Mucosa of rectum (tissue), 2 donors: ENCODE data around the gene PROM1.

Experiments
- H3K27ac ChIP-seq, 2 donors: one replicate each; pipeline ENCODE4 v1.7.0; 2013; ENCODE audit warnings: inconsistent platforms in 2 of 2, low read depth in 2 of 2, low read length in 2 of 2
- H3K27me3 ChIP-seq, 2 donors: one replicate each; pipeline ENCODE4 v1.7.0; 2013; ENCODE audit warnings: low read length in 2 of 2; ENCODE audit not compliant: control insufficient read depth in 2 of 2, insufficient read depth in 2 of 2
- H3K36me3 ChIP-seq, 2 donors: one replicate each; pipeline ENCODE4 v1.7.0; 2013; ENCODE audit warnings: low read length in 2 of 2; ENCODE audit not compliant: control insufficient read depth in 2 of 2, insufficient read depth in 2 of 2
- H3K4me1 ChIP-seq, 2 donors: one replicate each; pipeline ENCODE4 v1.7.0; 2013; ENCODE audit warnings: low read length in 2 of 2, mild to moderate bottlenecking in 1 of 2; ENCODE audit not compliant: control insufficient read depth in 2 of 2, insufficient read depth in 2 of 2
- H3K4me3 ChIP-seq, 2 donors: one replicate each; pipeline ENCODE4 v1.7.0; 2013; ENCODE audit warnings: low read length in 2 of 2
- H3K9ac ChIP-seq, 2 donors: one replicate each; pipeline ENCODE4 v1.7.0; 2013; ENCODE audit warnings: low read length in 2 of 2, low read depth in 1 of 2, mild to moderate bottlenecking in 1 of 2
- H3K9me3 ChIP-seq, 2 donors: one replicate each; pipeline ENCODE4 v1.7.0; 2013; ENCODE audit warnings: low read length in 2 of 2; ENCODE audit not compliant: control insufficient read depth in 2 of 2
- donor health status: healthy.
- donor health status: Normal muscosa, but diverticular disease.

Gene PROM1

GRCh38 chr4:15942283-15942682 lies 141.5 kb downstream of the PROM1 start:
- Histone ChIP-seq H3K36me3 (no peaks in the 10 kb centered on the region), H3K4me3 (no peak overlapping the region), H3K27ac (no peak overlapping the region), H3K4me1 (peaks cover 7 to 14% of the 10 kb centered on the region in 2 donors), H3K9ac (no peak overlapping the region), H3K27me3 (no peaks in the 10 kb centered on the region), H3K9me3 (no peaks in the 10 kb centered on the region)

DNA sequence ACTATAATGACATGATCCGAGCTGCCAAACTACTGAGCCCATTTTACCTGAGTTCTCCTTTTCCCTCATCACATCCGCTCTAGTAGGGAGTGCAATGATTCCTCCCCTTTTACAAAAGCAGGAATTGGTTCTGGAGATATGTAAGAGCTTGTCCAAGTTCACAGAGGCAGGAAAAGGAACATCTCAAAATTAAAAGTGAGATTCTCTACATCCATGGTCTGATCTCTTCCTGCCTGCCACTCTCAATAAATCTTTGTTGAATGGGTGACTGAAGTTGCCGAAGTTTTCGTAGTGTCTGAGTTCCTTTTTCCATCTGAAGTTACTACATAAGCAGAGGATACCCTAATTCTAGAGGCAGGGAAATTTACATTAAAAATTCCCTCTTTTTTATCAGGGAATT lies 145.2 kb downstream of the PROM1 start, which contains the start of gene FGFBP1:
FGFBP1 (minus strand) TSS at position 101 of the 400 bp plus-strand sequence. CDS start 2,108 bp downstream, outside the sequence.
- Histone ChIP-seq H3K9ac (peak within 1 kb of the TSS in 1 of 2 donors; percentile 58), H3K9me3 (no peaks in the 10 kb centered on the region), H3K4me1 (peaks cover 8 to 26% of the 10 kb centered on the region in 2 donors), H3K27ac (peak within 1 kb of the TSS; percentile 77 to 78), H3K4me3 (peak within 1 kb of the TSS; percentile 11 to 22), H3K27me3 (no peaks in the 10 kb centered on the region), H3K36me3 (no peaks in the 10 kb centered on the region)

GRCh38 chr4:15938182-15938581 lies 145.6 kb downstream of the PROM1 start:
- no peaks in the 10 kb centered on the region for H3K27me3 ChIP-seq
- peaks cover 8 to 26% of the 10 kb centered on the region in 2 donors for H3K4me1 ChIP-seq
- no peaks in the 10 kb centered on the region for H3K9me3 ChIP-seq
- peak overlapping the region in 1 of 2 donors; percentile 58 for H3K9ac ChIP-seq
- H3K36me3 ChIP-seq, result no peaks in the 10 kb centered on the region
- peak overlapping the region in 1 of 2 donors; percentile 22 for H3K4me3 ChIP-seq
- peak overlapping the region; percentile 77 to 78 for H3K27ac ChIP-seq

DNA sequence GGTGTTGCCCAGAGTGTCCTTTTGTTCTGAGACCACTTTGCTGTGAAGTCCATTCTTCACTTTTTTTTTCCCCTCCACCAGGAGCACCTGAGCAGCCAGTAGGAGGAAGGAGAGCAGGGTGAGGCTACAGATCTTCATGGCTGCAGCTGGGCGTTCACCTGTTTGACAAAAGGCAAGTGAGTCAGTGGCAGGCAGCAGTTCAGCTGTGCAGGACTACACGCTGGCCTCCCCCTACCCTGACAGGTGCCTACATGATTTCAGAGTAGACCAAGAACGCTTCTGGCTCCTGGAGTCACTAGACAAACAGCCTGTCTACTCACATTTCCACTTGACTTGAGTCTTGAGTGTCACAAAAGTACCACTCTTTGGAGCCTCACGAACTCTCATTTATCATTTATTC lies 147.3 kb downstream of the PROM1 start:
- Histone ChIP-seq H3K9me3 (no peaks in the 10 kb centered on the region), H3K27ac (peak overlapping the region in 1 of 2 donors; percentile 6), H3K9ac (peak overlapping the region in 1 of 2 donors; percentile 29), H3K36me3 (no peaks in the 10 kb centered on the region), H3K27me3 (no peaks in the 10 kb centered on the region), H3K4me1 (peaks cover 8 to 26% of the 10 kb centered on the region in 2 donors), H3K4me3 (peak overlapping the region in 1 of 2 donors; percentile 19)

DNA sequence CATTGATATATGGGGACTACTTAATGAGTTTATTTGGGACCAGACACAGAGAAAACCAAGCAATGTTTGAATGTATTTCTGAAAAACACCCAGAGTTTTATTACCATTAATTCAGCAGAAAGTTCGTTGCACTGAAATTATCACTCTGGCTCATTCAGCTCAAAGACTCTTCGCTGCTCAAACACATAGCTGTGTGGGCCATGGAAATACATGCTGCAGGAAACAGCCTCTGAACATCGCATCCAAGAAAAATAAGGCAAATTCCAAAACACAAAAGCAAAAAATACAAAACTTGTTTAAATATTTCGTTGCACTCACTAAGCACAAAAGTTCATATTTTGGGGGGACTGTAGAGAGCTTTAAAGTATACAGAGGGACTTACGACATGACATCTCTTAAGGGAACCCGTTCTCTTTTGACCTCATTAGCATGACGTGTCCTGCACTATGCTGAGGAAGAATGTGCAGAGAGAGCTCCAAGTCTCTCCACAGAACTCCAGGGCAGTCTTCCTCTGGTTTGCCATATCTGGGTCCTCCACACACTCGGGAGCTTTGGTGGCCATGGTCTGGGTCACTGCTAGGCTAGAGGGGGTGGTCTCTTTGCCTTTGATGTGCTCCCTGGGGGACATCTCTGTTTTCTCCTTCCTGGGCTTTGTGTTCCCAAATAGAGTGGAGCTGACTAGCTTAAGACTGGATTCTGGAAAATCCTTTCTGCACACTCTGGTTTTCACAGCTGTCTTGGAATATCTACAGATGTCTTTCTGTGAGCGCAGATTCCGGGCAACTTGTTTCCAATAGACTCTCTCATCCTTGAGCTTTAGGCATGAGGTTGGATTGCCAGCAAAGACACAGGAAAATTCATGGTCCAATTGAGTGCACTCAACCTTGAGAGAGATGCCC lies 148.1 kb downstream of the PROM1 start:
- no peak overlapping the region for H3K27ac ChIP-seq
- H3K4me3 ChIP-seq, result no peak overlapping the region
- no peaks in the 10 kb centered on the region for H3K9me3 ChIP-seq
- no peaks in the 10 kb centered on the region for H3K27me3 ChIP-seq
- no peaks in the 10 kb centered on the region for H3K36me3 ChIP-seq
- peaks cover 8 to 26% of the 10 kb centered on the region in 2 donors for H3K4me1 ChIP-seq
- no peak overlapping the region for H3K9ac ChIP-seq

DNA sequence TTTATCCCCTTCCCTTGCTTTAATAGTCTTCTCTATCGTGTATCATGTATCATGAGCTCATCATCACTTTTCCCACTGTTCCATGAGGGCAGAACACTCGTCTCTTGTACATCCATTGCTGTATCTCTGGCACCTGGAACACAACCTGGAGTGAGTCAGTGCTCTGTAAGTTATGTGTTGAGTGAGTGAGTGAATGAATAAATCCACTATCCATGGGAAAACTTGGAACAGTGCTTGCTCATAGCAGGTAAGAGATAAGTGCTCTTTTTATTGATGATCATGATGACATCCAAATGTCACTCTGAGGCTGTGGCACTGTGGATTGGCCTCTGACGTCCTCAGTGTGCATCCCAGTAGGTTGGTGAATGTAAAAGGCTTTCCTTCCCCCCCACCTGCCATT lies 149.6 kb downstream of the PROM1 start:
- no peaks in the 10 kb centered on the region for H3K9me3 ChIP-seq
- no peak overlapping the region for H3K4me3 ChIP-seq
- H3K9ac ChIP-seq, result no peak overlapping the region
- H3K27ac ChIP-seq, result no peak overlapping the region
- H3K36me3 ChIP-seq, result no peaks in the 10 kb centered on the region
- H3K27me3 ChIP-seq, result no peaks in the 10 kb centered on the region
- H3K4me1 ChIP-seq, result peaks cover 8 to 26% of the 10 kb centered on the region in 2 donors

DNA sequence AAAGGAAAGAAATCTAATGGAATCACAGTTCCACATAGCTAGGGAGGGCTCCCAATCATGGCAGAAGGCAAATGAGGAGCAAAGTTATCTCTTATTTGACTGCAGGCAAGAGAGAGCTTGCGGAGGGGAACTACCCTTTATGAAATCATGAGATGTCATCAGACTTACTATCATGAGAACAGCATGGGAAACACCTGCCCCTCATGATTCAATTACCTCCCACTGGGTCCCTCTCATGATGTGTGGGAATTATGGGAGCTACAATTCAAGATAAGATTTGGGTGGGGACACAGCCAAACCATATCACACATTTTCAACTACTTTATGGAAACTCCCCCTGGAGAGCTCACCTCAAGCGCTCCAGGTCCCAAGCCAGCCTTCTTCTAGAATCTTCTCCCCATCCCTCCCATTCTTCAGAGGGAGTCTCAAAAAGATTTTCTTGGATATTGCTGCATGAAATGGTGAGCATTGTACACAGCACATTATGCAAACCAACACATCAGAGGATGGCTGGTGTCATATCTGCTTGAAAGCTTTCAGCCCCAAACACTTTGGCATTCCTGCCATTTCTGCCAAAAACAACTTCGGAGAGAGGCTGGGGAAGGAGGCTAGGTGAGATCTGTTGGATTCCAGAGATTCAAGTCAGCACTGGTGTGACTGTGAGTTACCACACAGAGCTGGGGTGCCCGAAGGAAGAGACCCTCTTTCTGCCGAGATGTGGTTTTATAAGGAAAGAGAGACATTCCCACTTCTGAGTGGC lies 152.2 kb downstream of the PROM1 start:
- H3K36me3 ChIP-seq, result no peaks in the 10 kb centered on the region
- no peaks in the 10 kb centered on the region for H3K9me3 ChIP-seq
- no peak overlapping the region for H3K4me3 ChIP-seq
- H3K4me1 ChIP-seq, result peaks cover 0 to 9% of the 10 kb centered on the region in 2 donors
- H3K27ac ChIP-seq, result no peak overlapping the region
- H3K27me3 ChIP-seq, result no peaks in the 10 kb centered on the region
- H3K9ac ChIP-seq, result no peak overlapping the region

DNA sequence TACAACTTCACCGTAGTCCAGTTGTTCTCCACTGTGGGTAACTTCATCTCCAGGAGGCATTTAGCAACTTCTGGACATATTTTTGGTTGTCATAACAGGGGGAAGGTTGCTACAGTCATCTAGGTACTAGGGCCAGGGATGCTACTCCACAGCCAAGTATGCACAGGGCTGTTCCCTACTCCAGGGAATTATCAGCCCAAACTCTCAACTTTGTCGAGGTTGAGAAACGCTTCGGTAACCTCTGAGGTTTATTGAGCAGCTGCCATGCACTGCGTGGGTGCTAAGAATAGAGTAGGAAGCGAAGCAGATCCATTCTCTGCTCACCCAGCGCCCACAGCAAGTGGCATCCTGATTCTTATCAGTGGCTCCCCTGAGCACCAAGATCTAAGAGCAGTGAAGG lies 153.5 kb downstream of the PROM1 start:
- Histone ChIP-seq H3K4me3 (no peak overlapping the region), H3K9ac (no peak overlapping the region), H3K9me3 (no peaks in the 10 kb centered on the region), H3K27me3 (no peaks in the 10 kb centered on the region), H3K36me3 (no peaks in the 10 kb centered on the region), H3K27ac (no peak overlapping the region), H3K4me1 (no peaks in the 10 kb centered on the region)

- Histone ChIP-seq H3K9ac (no peak overlapping the region), H3K27ac (no peak overlapping the region), H3K36me3 (no peaks in the 10 kb centered on the region), H3K27me3 (no peaks in the 10 kb centered on the region), H3K4me3 (no peak overlapping the region), H3K9me3 (no peaks in the 10 kb centered on the region), H3K4me1 (no peaks in the 10 kb centered on the region)
These were observed 154.3 kb downstream of the PROM1 start for GRCh38 chr4:15929540-15929939.

GRCh38 chr4:15928883-15929282 lies 154.9 kb downstream of the PROM1 start:
- no peaks in the 10 kb centered on the region for H3K4me1 ChIP-seq
- H3K9ac ChIP-seq, result no peak overlapping the region
- no peaks in the 10 kb centered on the region for H3K27me3 ChIP-seq
- H3K27ac ChIP-seq, result no peak overlapping the region
- H3K4me3 ChIP-seq, result no peak overlapping the region
- no peaks in the 10 kb centered on the region for H3K9me3 ChIP-seq
- H3K36me3 ChIP-seq, result no peaks in the 10 kb centered on the region
